KMS-11 (cell line): ENCODE measurements around the gene TMEM245.

ENCODE experiments used
- H2AFZ ChIP-seq: fragments of 200-600 bp; sonication (generic); 2 replicates; pipeline ENCODE4 v1.6.1; 2016; ENCODE audit warnings: antibody characterized with exemption, mixed run types, low read depth
- H3K27ac ChIP-seq: fragments of 200-600 bp; sonication (generic); 2 replicates; pipeline ENCODE4 v1.6.1; 2016; ENCODE audit warnings: mild to moderate bottlenecking, mixed run types
- H3K27me3 ChIP-seq: fragments of 200-600 bp; sonication (generic); 2 replicates; pipeline ENCODE4 v1.6.1; 2017; ENCODE audit warnings: mild to moderate bottlenecking, low read depth, mixed run types, moderate library complexity; ENCODE audit not compliant: insufficient read depth
- H3K36me3 ChIP-seq: fragments of 200-600 bp; sonication (generic); 2 replicates; pipeline ENCODE4 v1.6.1; 2017; ENCODE audit warnings: mild to moderate bottlenecking, mixed run types; ENCODE audit not compliant: insufficient read depth
- H3K4me1 ChIP-seq: fragments of 200-600 bp; sonication (generic); 2 replicates; pipeline ENCODE4 v1.6.1; 2016; ENCODE audit warnings: mild to moderate bottlenecking, low read depth, mixed run types; ENCODE audit not compliant: poor library complexity, severe bottlenecking
- H3K4me2 ChIP-seq: fragments of 200-600 bp; sonication (generic); 2 replicates; pipeline ENCODE4 v1.7.0; 2016; ENCODE audit warnings: mild to moderate bottlenecking, mixed run types
- H3K4me3 ChIP-seq: fragments of 200-600 bp; sonication (generic); IDR thresholded peaks from 2 replicates; pipeline ENCODE4 v1.6.1; 2017; ENCODE audit warnings: low read depth, low read length, mixed read lengths; ENCODE audit not compliant: insufficient read depth
- H3K79me2 ChIP-seq: fragments of 200-600 bp; sonication (generic); 2 replicates; pipeline ENCODE4 v1.6.1; 2016; ENCODE audit warnings: low read depth, mixed run types; ENCODE audit not compliant: insufficient read depth
- H3K9ac ChIP-seq: fragments of 200-600 bp; sonication (generic); 2 replicates; pipeline ENCODE4 v1.6.1; 2016; ENCODE audit warnings: mild to moderate bottlenecking, mixed run types
- H4K20me1 ChIP-seq: fragments of 200-600 bp; sonication (generic); 2 replicates; pipeline ENCODE4 v1.6.1; 2016; ENCODE audit warnings: mild to moderate bottlenecking, mixed run types; ENCODE audit not compliant: insufficient read depth
- TF ChIP-seq, protein P1 (sequence below): fragments of 200-600 bp; sonication (generic); conservative IDR thresholded peaks from 2 replicates; pipeline ENCODE4 v1.6.1; 2017; ENCODE audit warnings: low read depth, mild to moderate bottlenecking, antibody characterized with exemption, low read length, moderate library complexity, mixed read lengths

TMEM245 gene

GRCh38 chr9:109143881-109144562 is 24.3 kb upstream of the TMEM245 start:
- TF ChIP-seq, protein P1, sequence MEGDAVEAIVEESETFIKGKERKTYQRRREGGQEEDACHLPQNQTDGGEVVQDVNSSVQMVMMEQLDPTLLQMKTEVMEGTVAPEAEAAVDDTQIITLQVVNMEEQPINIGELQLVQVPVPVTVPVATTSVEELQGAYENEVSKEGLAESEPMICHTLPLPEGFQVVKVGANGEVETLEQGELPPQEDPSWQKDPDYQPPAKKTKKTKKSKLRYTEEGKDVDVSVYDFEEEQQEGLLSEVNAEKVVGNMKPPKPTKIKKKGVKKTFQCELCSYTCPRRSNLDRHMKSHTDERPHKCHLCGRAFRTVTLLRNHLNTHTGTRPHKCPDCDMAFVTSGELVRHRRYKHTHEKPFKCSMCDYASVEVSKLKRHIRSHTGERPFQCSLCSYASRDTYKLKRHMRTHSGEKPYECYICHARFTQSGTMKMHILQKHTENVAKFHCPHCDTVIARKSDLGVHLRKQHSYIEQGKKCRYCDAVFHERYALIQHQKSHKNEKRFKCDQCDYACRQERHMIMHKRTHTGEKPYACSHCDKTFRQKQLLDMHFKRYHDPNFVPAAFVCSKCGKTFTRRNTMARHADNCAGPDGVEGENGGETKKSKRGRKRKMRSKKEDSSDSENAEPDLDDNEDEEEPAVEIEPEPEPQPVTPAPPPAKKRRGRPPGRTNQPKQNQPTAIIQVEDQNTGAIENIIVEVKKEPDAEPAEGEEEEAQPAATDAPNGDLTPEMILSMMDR: peak; percentile 49; the same call in 1 of the 2 replicates
- Histone ChIP-seq H3K36me3 (no peaks in the 10 kb centered on the region), H2AFZ (peak overlapping the region; percentile 48; the same call in 1 of the 2 replicates), H3K4me2 (peak overlapping the region; percentile 37), H3K27ac (no peak overlapping the region), H3K4me1 (peaks cover 13% of the 10 kb centered on the region), H4K20me1 (no peaks in the 10 kb centered on the region), H3K4me3 (no peak overlapping the region), H3K79me2 (no peaks in the 10 kb centered on the region), H3K9ac (no peak overlapping the region), H3K27me3 (no peaks in the 10 kb centered on the region)

DNA sequence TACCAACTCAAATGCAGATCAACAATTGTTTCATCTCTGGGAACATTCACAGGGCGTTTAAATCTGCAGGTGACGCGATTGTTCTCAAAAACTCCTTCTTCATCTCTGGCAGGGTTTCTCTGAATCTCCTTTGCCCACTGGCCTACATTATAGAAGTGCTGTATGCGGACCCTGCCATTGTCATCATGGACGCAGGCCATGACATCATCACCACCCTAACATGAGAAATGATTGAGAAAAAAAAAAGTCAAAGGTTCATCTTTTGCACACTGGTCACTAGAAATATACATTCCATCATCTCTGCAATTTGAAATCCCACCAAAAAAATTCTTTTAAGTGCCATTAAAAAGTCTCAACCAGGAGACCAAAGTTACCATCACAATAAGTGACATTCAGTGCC is 21.6 kb upstream of the TMEM245 start:
- H3K27me3 ChIP-seq: no peaks in the 10 kb centered on the region
- H3K4me2 ChIP-seq: no peak overlapping the region
- no peaks in the 10 kb centered on the region for H3K36me3 ChIP-seq
- H2AFZ ChIP-seq: no peak overlapping the region
- H3K27ac ChIP-seq: no peak overlapping the region
- no peak overlapping the region for H3K4me3 ChIP-seq
- no peaks in the 10 kb centered on the region for H3K79me2 ChIP-seq
- H4K20me1 ChIP-seq: no peaks in the 10 kb centered on the region
- TF ChIP-seq, protein P1: no peak
- no peak overlapping the region for H3K9ac ChIP-seq
- peaks cover 13% of the 10 kb centered on the region for H3K4me1 ChIP-seq

GRCh38 chr9:109139851-109140250 is 20.1 kb upstream of the TMEM245 start:
- Histone ChIP-seq H3K79me2 (no peaks in the 10 kb centered on the region), H2AFZ (no peak overlapping the region)
- TF ChIP-seq, protein P1: no peak

DNA sequence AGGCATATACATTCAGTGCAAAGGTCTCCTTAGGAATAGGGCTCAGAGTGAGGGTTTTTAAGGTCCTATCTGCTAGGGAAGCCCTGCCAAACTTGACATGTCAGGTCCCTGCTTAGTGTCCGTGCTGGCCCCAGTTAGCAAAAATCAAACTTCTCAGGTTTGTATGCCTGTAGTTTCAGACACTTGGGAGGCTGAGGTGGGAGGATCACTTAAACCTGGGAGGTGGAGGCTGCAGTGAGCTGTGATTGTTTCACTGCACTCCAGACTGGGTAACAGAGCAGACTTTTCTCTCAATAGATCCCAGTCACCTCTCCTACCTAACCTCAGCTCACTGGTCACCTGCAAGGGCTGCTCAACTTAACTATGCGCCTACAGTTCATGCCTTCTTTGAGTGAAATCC is 18.7 kb upstream of the TMEM245 start:
- peaks cover 3% of the 10 kb centered on the region for H3K4me1 ChIP-seq
- H2AFZ ChIP-seq: no peak overlapping the region

More at GRCh38 chr9:109139851-109140250, 20.1 kb upstream of the TMEM245 start:
- Histone ChIP-seq H3K4me3 (no peak overlapping the region), H3K27me3 (no peaks in the 10 kb centered on the region), H3K27ac (no peak overlapping the region), H3K9ac (no peak overlapping the region), H4K20me1 (no peaks in the 10 kb centered on the region), H3K4me1 (peaks cover 13% of the 10 kb centered on the region), H3K4me2 (no peak overlapping the region), H3K36me3 (no peaks in the 10 kb centered on the region)

More for the DNA sequence above, 18.7 kb upstream of the TMEM245 start:
- Histone ChIP-seq H3K27ac (no peak overlapping the region), H3K4me3 (no peak overlapping the region), H3K9ac (no peak overlapping the region), H3K79me2 (no peaks in the 10 kb centered on the region), H3K36me3 (no peaks in the 10 kb centered on the region), H3K4me2 (no peak overlapping the region), H4K20me1 (no peaks in the 10 kb centered on the region), H3K27me3 (no peaks in the 10 kb centered on the region)
- TF ChIP-seq, protein P1: no peak
